Body of pancreas (tissue), 4 donors: ENCODE results near the gene ZFR.

Experiments used
- POLR2A ChIP-seq, 3 donors: fragments of 450-650 bp; IDR thresholded peaks; one replicate each; pipeline ENCODE4 v1.6.1; 2016; ENCODE audit warnings: antibody characterized with exemption in 3 of 3, mild to moderate bottlenecking in 2 of 3
- TF ChIP-seq, protein P1 (sequence below), 7 experiments: fragments of 450-650 bp in 4 of 7; fragments of 200-600 bp in 3 of 7; sonication (generic) in 3 of 7; IDR thresholded peaks; one replicate each; pipeline ENCODE4 v1.5.1; 2016 to 2019; ENCODE audit warnings: antibody characterized with exemption in 7 of 7

DNA sequence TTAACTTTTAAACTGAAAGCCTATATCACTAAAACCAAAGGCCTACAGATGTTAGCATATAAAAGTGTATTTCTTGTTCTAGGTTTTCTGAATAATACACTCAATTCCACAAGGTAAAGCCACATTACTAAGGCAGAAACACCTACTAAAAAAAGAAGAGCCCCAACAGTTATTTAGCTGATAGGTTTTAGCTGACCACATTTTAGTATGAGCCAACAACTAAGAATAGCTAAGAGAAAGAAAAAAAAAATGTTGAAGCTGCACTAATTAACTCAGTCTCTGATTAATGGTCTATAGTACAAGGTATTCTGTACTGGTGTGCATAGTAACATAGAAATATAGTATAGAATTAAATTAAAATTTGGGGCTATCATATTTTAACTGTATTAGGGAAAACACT is 23.5 kb downstream of the ZFR start:
- TF ChIP-seq, protein P1, sequence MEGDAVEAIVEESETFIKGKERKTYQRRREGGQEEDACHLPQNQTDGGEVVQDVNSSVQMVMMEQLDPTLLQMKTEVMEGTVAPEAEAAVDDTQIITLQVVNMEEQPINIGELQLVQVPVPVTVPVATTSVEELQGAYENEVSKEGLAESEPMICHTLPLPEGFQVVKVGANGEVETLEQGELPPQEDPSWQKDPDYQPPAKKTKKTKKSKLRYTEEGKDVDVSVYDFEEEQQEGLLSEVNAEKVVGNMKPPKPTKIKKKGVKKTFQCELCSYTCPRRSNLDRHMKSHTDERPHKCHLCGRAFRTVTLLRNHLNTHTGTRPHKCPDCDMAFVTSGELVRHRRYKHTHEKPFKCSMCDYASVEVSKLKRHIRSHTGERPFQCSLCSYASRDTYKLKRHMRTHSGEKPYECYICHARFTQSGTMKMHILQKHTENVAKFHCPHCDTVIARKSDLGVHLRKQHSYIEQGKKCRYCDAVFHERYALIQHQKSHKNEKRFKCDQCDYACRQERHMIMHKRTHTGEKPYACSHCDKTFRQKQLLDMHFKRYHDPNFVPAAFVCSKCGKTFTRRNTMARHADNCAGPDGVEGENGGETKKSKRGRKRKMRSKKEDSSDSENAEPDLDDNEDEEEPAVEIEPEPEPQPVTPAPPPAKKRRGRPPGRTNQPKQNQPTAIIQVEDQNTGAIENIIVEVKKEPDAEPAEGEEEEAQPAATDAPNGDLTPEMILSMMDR (IDR thresholded peaks at IDR 0.05): no peak
- no peak for TF ChIP-seq POLR2A (IDR thresholded peaks at IDR 0.05)
